SK-N-SH (cell line): ENCODE results near the gene HDDC2. TPM values are rescaled to one million over a fixed set of nuclear protein-coding genes. Genes with fewer than 3 reads are reported as not detected.

Experiments
- CTCF ChIA-PET: fragments of 300-600, 350-600 bp; formaldehyde crosslinking; extraction: SDS; loops from one replicate; lab custom pipeline; 2021; lab: Yijun Ruan, JAX
- POLR2A ChIA-PET: fragments of 350-600 bp; sonication (Branson Sonifier 250); formaldehyde crosslinking; extraction: SDS; loops from one replicate; lab custom pipeline; 2020; ENCODE audit warnings: antibody characterized with exemption, inconsistent platforms; lab: Yijun Ruan, JAX
- DNase-seq: peaks from one replicate; pipeline ENCODE4 v3.0.0; 2012
- H2AFZ ChIP-seq: fragments of 200-600 bp; sonication (generic); 2 replicates; pipeline ENCODE4 v1.8.1; 2016; ENCODE audit warnings: antibody characterized with exemption, mild to moderate bottlenecking, low read depth
- H3F3A ChIP-seq: fragments of 200-600 bp; sonication (generic); replicated peaks from 2 replicates; pipeline ENCODE3; 2016; ENCODE audit warnings: antibody characterized with exemption, mild to moderate bottlenecking; ENCODE audit not compliant: insufficient read depth
- H3K27ac ChIP-seq, 2 experiments: fragments of 200-500 bp in 1 of 2; fragments of 200-600 bp in 1 of 2; sonication (Bioruptor generic) in 1 of 2; sonication (generic), shearing (Covaris generic) in 1 of 2; 2 replicates each; pipeline versions ENCODE4 v1.5.1 to v1.6.1; 2014 to 2016; ENCODE audit warnings: low read depth in 2 of 2, inconsistent platforms in 1 of 2, low read length in 1 of 2, mild to moderate bottlenecking in 1 of 2, mixed read lengths in 1 of 2
- H3K27me3 ChIP-seq: fragments of 200-600 bp; sonication (generic), shearing (Covaris generic); 2 replicates; pipeline ENCODE4 v1.6.1; 2016; ENCODE audit warnings: mixed run types; ENCODE audit not compliant: insufficient read depth
- H3K36me3 ChIP-seq, 2 experiments: fragments of 200-500 bp in 1 of 2; fragments of 200-600 bp in 1 of 2; sonication (Bioruptor generic) in 1 of 2; sonication (generic) in 1 of 2; replicated peaks in 1 of 2; 2 replicates each; pipeline versions ENCODE3 to v1.5.1; 2014 to 2016; ENCODE audit warnings: low read length in 1 of 2, mild to moderate bottlenecking in 1 of 2; ENCODE audit not compliant: insufficient read depth in 2 of 2, control insufficient read depth in 1 of 2
- H3K4me1 ChIP-seq, 2 experiments: fragments of 200-500 bp in 1 of 2; fragments of 200-600 bp in 1 of 2; sonication (Bioruptor generic) in 1 of 2; sonication (generic), shearing (Covaris generic) in 1 of 2; 2 replicates each; pipeline versions ENCODE4 v1.5.1 to v1.6.1; 2014 to 2016; ENCODE audit warnings: low read depth in 1 of 2, low read length in 1 of 2, mixed run types in 1 of 2; ENCODE audit not compliant: insufficient read depth in 2 of 2, control insufficient read depth in 1 of 2
- H3K4me2 ChIP-seq: fragments of 200-600 bp; sonication (generic), shearing (Covaris generic); 2 replicates; pipeline ENCODE4 v1.6.1; 2017; ENCODE audit warnings: mixed run types
- H3K4me3 ChIP-seq, 2 experiments: fragments of 200-500 bp in 1 of 2; fragments of 200-600 bp in 1 of 2; sonication (Bioruptor generic) in 1 of 2; sonication (generic), shearing (Covaris generic) in 1 of 2; 2 replicates each; pipeline versions ENCODE4 v1.5.1 to v1.8.1; 2014 to 2016; ENCODE audit warnings: low read depth in 2 of 2, inconsistent platforms in 1 of 2, low read length in 1 of 2, mild to moderate bottlenecking in 1 of 2, mixed read lengths in 1 of 2, moderate library complexity in 1 of 2
- H3K79me2 ChIP-seq: fragments of 200-600 bp; sonication (generic); 2 replicates; pipeline ENCODE4 v1.8.1; 2017; ENCODE audit warnings: mild to moderate bottlenecking; ENCODE audit not compliant: insufficient read depth
- H3K9ac ChIP-seq: fragments of 200-600 bp; sonication (generic); 2 replicates; pipeline ENCODE4 v1.6.1; 2017; ENCODE audit warnings: mixed run types
- H3K9me2 ChIP-seq: fragments of 200-600 bp; sonication (generic); 2 replicates; pipeline ENCODE4 v1.6.1; 2017; ENCODE audit warnings: mixed run types
- H3K9me3 ChIP-seq: fragments of 200-600 bp; sonication (generic); 2 replicates; pipeline ENCODE4 v1.6.1; 2017; ENCODE audit warnings: mixed run types, mild to moderate bottlenecking, moderate library complexity
- H4K20me1 ChIP-seq: fragments of 200-600 bp; sonication (generic); 2 replicates; pipeline ENCODE4 v1.6.1; 2017; ENCODE audit warnings: mild to moderate bottlenecking, mixed run types; ENCODE audit not compliant: insufficient read depth
- CHD2 ChIP-seq: fragments of 150-350 bp; IDR thresholded peaks from 2 replicates; pipeline ENCODE4 v1.6.1; 2018; ENCODE audit warnings: low read length; ENCODE audit not compliant: partially characterized antibody
- CTCF ChIP-seq: fragments of 200-600 bp; sonication (generic); IDR thresholded peaks from 2 replicates; pipeline ENCODE4 v1.6.1; 2017; ENCODE audit warnings: antibody characterized with exemption, mild to moderate bottlenecking, moderate library complexity
- FOSL2 ChIP-seq: IDR thresholded peaks from 2 replicates; pipeline ENCODE4 v1.4.0; 2012; ENCODE audit warnings: low read depth, mild to moderate bottlenecking, moderate library complexity, borderline replicate concordance
- FOXJ3 ChIP-seq: sonication (generic); formaldehyde crosslinking; IDR thresholded peaks from 2 replicates; pipeline ENCODE4 v1.5.1; 2020; ENCODE audit warnings: mild to moderate bottlenecking, missing genetic modification reagents
- GATA2 ChIP-seq: sonication (generic); formaldehyde crosslinking; IDR thresholded peaks from 2 replicates; pipeline ENCODE4 v1.5.0; 2020; ENCODE audit warnings: mild to moderate bottlenecking, missing genetic modification reagents
- JUND ChIP-seq: IDR thresholded peaks from 2 replicates; pipeline ENCODE4 v1.4.0; 2012
- MAX ChIP-seq: IDR thresholded peaks from 2 replicates; pipeline ENCODE4 v1.4.0; 2012; ENCODE audit warnings: low read depth
- MXI1 ChIP-seq: IDR thresholded peaks from 2 replicates; pipeline ENCODE4 v1.6.1; 2012; ENCODE audit warnings: mild to moderate bottlenecking, low read depth, low read length, improper control_type of control experiment
- POLR2AphosphoS5 ChIP-seq: IDR thresholded peaks from 2 replicates; pipeline ENCODE4 v1.6.1; 2012; ENCODE audit warnings: low read depth, low read length
- RAD21 ChIP-seq: IDR thresholded peaks from 2 replicates; pipeline ENCODE4 v1.6.1; 2012; ENCODE audit warnings: mild to moderate bottlenecking, low read length
- RCOR1 ChIP-seq: fragments of 150-350 bp; IDR thresholded peaks from 2 replicates; pipeline ENCODE4 v1.6.1; 2017; ENCODE audit warnings: antibody characterized with exemption, low read length
- RXRA ChIP-seq: IDR thresholded peaks from 2 replicates; pipeline ENCODE4 v1.4.0; 2012; ENCODE audit warnings: low read depth, mild to moderate bottlenecking, borderline replicate concordance
- SIN3A ChIP-seq: IDR thresholded peaks from 2 replicates; pipeline ENCODE4 v1.6.1; 2012; ENCODE audit warnings: low read depth, mild to moderate bottlenecking, low read length, moderate library complexity, borderline replicate concordance
- TAF1 ChIP-seq: IDR thresholded peaks from 2 replicates; pipeline ENCODE4 v1.6.1; 2012; ENCODE audit warnings: low read depth, mild to moderate bottlenecking, low read length, moderate library complexity, borderline replicate concordance
- TCF12 ChIP-seq: IDR thresholded peaks from 2 replicates; pipeline ENCODE4 v1.4.0; 2012
- TEAD4 ChIP-seq: IDR thresholded peaks from 2 replicates; pipeline ENCODE4 v1.4.0; 2012; ENCODE audit warnings: mild to moderate bottlenecking, borderline replicate concordance; ENCODE audit not compliant: insufficient read depth
- ZBTB33 ChIP-seq: IDR thresholded peaks from 2 replicates; pipeline ENCODE4 v1.4.0; 2012; ENCODE audit warnings: low read depth, borderline replicate concordance
- WGBS: methylation state at CpG from one replicate; pipeline ENCODE4 v1.1.6; 2017; ENCODE audit warnings: low lambda C conversion rate; 5-methylcytosine and 5-hydroxymethylcytosine counted together
- polyA plus RNA-seq, 3 experiments: library from polyadenylated mRNA; depleted of rRNA; stranded (reverse); fragments of >200 nt; gene quantifications; 2 replicates each; pipeline ENCODE4 v1.2.3, GENCODE V29; 2012

HDDC2 gene
- polyA plus RNA-seq, 1 of the 3 experiments (the other 2 are of a cell fraction) = 85.5 TPM

- Histone ChIP-seq H4K20me1 (no peaks in the 10 kb centered on the region), H3K4me1 (peaks cover 0 to 2% of the 10 kb centered on the region in 2 experiments; a peak in 1 of 4 replicates), H3K27me3 (peaks cover 6% of the 10 kb centered on the region; the same call in 1 of the 2 replicates), H3K9ac (no peak overlapping the region), H3K4me3 (no peak overlapping the region), H3K9me2 (no peaks in the 10 kb centered on the region), H3K27ac (no peak overlapping the region), H3K36me3 (no peaks in the 10 kb centered on the region), H3F3A (peaks cover 7% of the 10 kb centered on the region), H3K79me2 (no peaks in the 10 kb centered on the region), H2AFZ (no peak overlapping the region), H3K4me2 (no peak overlapping the region), H3K9me3 (no peaks in the 10 kb centered on the region)
- ChIA-PET CTCF (interaction anchor here (1.0 to 11.1 kb wide), 2 partner anchors 154 to 451 kb away, joined by 3 to 278 read pairs; no protein-coding TSS in a partner anchor), POLR2A (no interaction called here)
- WGBS = 50% methylated on average over 3 of the region's 3 CpGs
- no peak for DNase-seq
- TF ChIP-seq TEAD4 = no peak
- no peak for TF ChIP-seq RXRA
- TF ChIP-seq RCOR1 = no peak
- TF ChIP-seq MAX = no peak
- TF ChIP-seq RAD21 = no peak
- TF ChIP-seq ZBTB33 = no peak
- TF ChIP-seq TAF1 = no peak
- no peak for TF ChIP-seq CTCF
- no peak for TF ChIP-seq TCF12
- no peak for TF ChIP-seq JUND
- TF ChIP-seq POLR2AphosphoS5 = no peak
- TF ChIP-seq SIN3A = no peak
- no peak for TF ChIP-seq MXI1
- TF ChIP-seq GATA2 (CRISPR knock-in tag) = no peak
- no peak for TF ChIP-seq CHD2
- TF ChIP-seq FOSL2 = no peak
- no peak for TF ChIP-seq FOXJ3 (CRISPR knock-in tag)
These were observed 5.0 kb upstream of the HDDC2 start for GRCh38 chr6:125306756-125307149.
